Activated CD4-positive, alpha-beta memory T cell treated with anti-CD3 and anti-CD28 coated beads for 36 hours (primary cell): ENCODE measurements around the gene FGD5. TPM values are rescaled to one million over a fixed set of nuclear protein-coding genes. Genes with fewer than 3 reads are reported as not detected.
A peak's percentile ranks its signal among the peaks of the same experiment; 100 is the strongest.

Source experiments
- CTCF ChIA-PET: fragments of 350-600 bp; sonication (Branson Sonifier 250); formaldehyde crosslinking; loops from one replicate; lab custom pipeline; 2021; ENCODE audit warnings: antibody characterized with exemption, inconsistent platforms; lab: Charles Lee
- POLR2A ChIA-PET: fragments of 350-600 bp; sonication (Branson Sonifier 250); formaldehyde crosslinking; loops from one replicate; lab custom pipeline; 2021; ENCODE audit warnings: antibody characterized with exemption; lab: Charles Lee
- DNase-seq: peaks from one replicate; pipeline ENCODE4 v3.0.0-alpha.2; 2020
- H3K27ac Mint-ChIP-seq: one replicate; pipeline ENCODE4 v1.8.0; 2021; ENCODE audit warnings: mixed read lengths
- H3K27me3 Mint-ChIP-seq: one replicate; pipeline ENCODE4 v1.8.0; 2021; ENCODE audit warnings: mixed read lengths
- H3K36me3 Mint-ChIP-seq: one replicate; pipeline ENCODE4 v1.8.0; 2021; ENCODE audit warnings: mixed read lengths
- H3K4me1 Mint-ChIP-seq: one replicate; pipeline ENCODE4 v1.8.0; 2021; ENCODE audit warnings: low read depth, mixed read lengths
- H3K4me3 Mint-ChIP-seq: one replicate; pipeline ENCODE4 v1.8.0; 2021; ENCODE audit warnings: mild to moderate bottlenecking, mixed read lengths
- H3K9me3 Mint-ChIP-seq: one replicate; pipeline ENCODE4 v1.8.0; 2021; ENCODE audit warnings: mixed read lengths
- intact Hi-C: fragments of 100-400 bp; cut with micrococcal nuclease; formaldehyde crosslinking; loops from one replicate; pipeline ENCODE4 v1.15.1; 2023
- total RNA-seq, 2 experiments: library from RNA; stranded (reverse); gene quantifications; one replicate each; pipeline ENCODE4 v1.2.3, GENCODE V29; 2021

Gene FGD5
- total RNA-seq, 2 experiments from 2014 or later = 0.12 TPM; not detected in 1

GRCh38 chr3:14791343-14791945, 27.3 kb upstream of the FGD5 start:
- POLR2A ChIA-PET = no interaction called here

DNA sequence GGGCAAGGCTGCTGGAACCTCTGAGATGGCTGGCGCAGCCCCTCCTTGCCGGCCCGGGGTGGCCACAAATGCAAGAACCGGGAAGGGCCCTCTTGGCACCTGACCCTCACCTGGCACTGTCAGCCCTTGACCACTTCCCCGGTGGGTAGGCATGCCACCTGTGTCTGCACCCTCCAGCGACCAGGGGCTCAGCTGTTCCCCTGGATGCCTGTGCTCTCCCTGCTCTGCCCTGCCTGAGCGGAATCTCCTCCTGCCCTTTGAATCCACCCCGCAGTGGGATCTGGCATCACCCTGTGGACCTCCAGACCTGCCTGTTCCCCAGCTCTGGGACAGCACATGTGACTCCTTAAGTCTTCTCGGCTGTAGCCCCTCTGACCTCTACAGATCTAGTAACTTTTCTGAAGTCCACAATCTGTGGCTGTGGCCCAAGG, 26.1 kb upstream of the FGD5 start:
- Mint-ChIP-seq H3K36me3 (no peaks in the 10 kb centered on the region), H3K4me1 (no peaks in the 10 kb centered on the region), H3K9me3 (no peaks in the 10 kb centered on the region), H3K4me3 (no peak overlapping the region), H3K27me3 (peaks cover 17% of the 10 kb centered on the region), H3K27ac (no peak overlapping the region)
- ChIA-PET CTCF (interaction anchor here (0.8 to 2.6 kb wide), 4 partner anchors 8 to 131 kb away, joined by 3 to 36 read pairs (median 5); no protein-coding TSS in a partner anchor), POLR2A (no interaction called here)
- no peak for DNase-seq
- intact Hi-C loops = no loop called here

More at GRCh38 chr3:14791343-14791945, 27.3 kb upstream of the FGD5 start:
- no peak overlapping the region for H3K4me3 Mint-ChIP-seq
- H3K4me1 Mint-ChIP-seq = no peaks in the 10 kb centered on the region
- peaks cover 18% of the 10 kb centered on the region for H3K27me3 Mint-ChIP-seq
- H3K9me3 Mint-ChIP-seq = no peaks in the 10 kb centered on the region
- H3K27ac Mint-ChIP-seq = no peak overlapping the region
- H3K36me3 Mint-ChIP-seq = no peaks in the 10 kb centered on the region
- intact Hi-C loops = loop anchor here (1.0 kb wide), 1 partner anchor 130 kb away; no protein-coding TSS in a partner anchor
- peak; percentile 72 for DNase-seq
- CTCF ChIA-PET = interaction anchor here (1.4 to 2.6 kb wide), 3 partner anchors 10 to 130 kb away, joined by 6 to 36 read pairs (median 13); no protein-coding TSS in a partner anchor

GRCh38 chr3:14793126-14793857, 25.5 kb upstream of the FGD5 start:
- Mint-ChIP-seq H3K4me1 (no peaks in the 10 kb centered on the region), H3K27me3 (peaks cover 13% of the 10 kb centered on the region), H3K27ac (no peak overlapping the region), H3K36me3 (no peaks in the 10 kb centered on the region), H3K9me3 (no peaks in the 10 kb centered on the region), H3K4me3 (no peak overlapping the region)
- ChIA-PET POLR2A (no interaction called here), CTCF (interaction anchor here (0.9 to 1.5 kb wide), 2 partner anchors 128 to 130 kb away, joined by 4 to 6 read pairs; no protein-coding TSS in a partner anchor)
- no peak for DNase-seq
- intact Hi-C loops = no loop called here

- no peak overlapping the region for H3K4me3 Mint-ChIP-seq
- intact Hi-C loops = no loop called here
- H3K9me3 Mint-ChIP-seq = no peaks in the 10 kb centered on the region
- DNase-seq = no peak
- POLR2A ChIA-PET = no interaction called here
- H3K4me1 Mint-ChIP-seq = no peaks in the 10 kb centered on the region
- CTCF ChIA-PET = interaction anchor here (0.9 to 1.5 kb wide), 2 partner anchors 128 to 130 kb away, joined by 4 to 6 read pairs; no protein-coding TSS in a partner anchor
- H3K36me3 Mint-ChIP-seq = no peaks in the 10 kb centered on the region
- peaks cover 13% of the 10 kb centered on the region for H3K27me3 Mint-ChIP-seq
- no peak overlapping the region for H3K27ac Mint-ChIP-seq
Measured at GRCh38 chr3:14793858-14794234, 24.9 kb upstream of the FGD5 start.

DNA sequence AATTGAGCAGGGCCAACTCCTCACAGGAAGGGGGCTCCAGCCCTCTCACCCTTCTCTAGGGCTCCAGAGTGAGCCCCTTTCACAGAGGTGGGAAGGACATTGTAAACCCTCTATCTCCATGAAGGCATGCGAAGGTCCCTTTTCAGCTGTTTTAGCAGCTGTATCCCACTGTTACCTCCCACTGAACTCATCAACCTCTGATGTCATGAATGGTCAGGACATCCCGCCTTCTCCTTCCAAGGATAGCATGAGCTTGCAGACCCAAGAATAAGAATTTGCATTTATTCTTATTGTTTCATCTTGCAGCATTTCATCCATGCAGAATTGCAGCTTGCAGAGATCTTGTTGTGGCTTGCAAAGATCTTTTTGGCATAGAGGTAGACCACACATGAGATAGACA, 24.3 kb upstream of the FGD5 start:
- Mint-ChIP-seq H3K27me3 (peaks cover 11% of the 10 kb centered on the region), H3K4me1 (no peaks in the 10 kb centered on the region), H3K4me3 (no peak overlapping the region), H3K9me3 (no peaks in the 10 kb centered on the region), H3K36me3 (no peaks in the 10 kb centered on the region), H3K27ac (no peak overlapping the region)
- POLR2A ChIA-PET = no interaction called here
- CTCF ChIA-PET = no interaction called here
- no peak for DNase-seq
- intact Hi-C loops = no loop called here

DNA sequence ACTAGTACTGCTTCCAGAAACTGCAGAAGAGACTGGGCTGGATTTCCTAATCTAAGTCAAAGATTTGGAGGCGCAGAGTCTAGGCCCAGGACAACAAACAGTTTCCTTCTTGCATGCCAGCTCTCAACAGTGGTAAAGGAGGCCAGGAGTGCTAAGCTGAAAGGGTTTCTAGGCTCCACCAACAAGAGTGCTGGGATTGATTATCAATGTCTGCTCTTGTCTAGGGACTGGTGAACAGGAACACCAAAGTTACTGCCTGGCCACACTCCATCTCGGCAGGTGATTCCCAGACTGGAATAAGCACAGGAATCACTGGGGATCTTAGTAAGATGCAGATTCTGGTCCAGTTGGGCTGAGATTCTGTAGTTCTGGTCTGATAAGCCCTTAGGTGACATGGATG, 22.8 kb upstream of the FGD5 start:
- Mint-ChIP-seq H3K4me3 (no peak overlapping the region), H3K36me3 (no peaks in the 10 kb centered on the region), H3K9me3 (no peaks in the 10 kb centered on the region), H3K27me3 (peaks cover 5% of the 10 kb centered on the region), H3K4me1 (no peaks in the 10 kb centered on the region), H3K27ac (no peak overlapping the region)
- intact Hi-C loops = no loop called here
- DNase-seq = no peak
- CTCF ChIA-PET = interaction anchor here (1.2 kb wide), 1 partner anchor 125 kb away, joined by 6 read pairs; no protein-coding TSS in a partner anchor
- POLR2A ChIA-PET = no interaction called here

- intact Hi-C loops = no loop called here
- DNase-seq = no peak
- Mint-ChIP-seq H3K4me3 (no peak overlapping the region), H3K27ac (no peak overlapping the region), H3K36me3 (no peaks in the 10 kb centered on the region), H3K27me3 (peaks cover under 1% of the 10 kb centered on the region), H3K9me3 (no peaks in the 10 kb centered on the region), H3K4me1 (no peaks in the 10 kb centered on the region)
- ChIA-PET POLR2A (no interaction called here), CTCF (interaction anchor here (1.2 kb wide), 1 partner anchor 125 kb away, joined by 6 read pairs; no protein-coding TSS in a partner anchor)
Measured at GRCh38 chr3:14796403-14797077, 22.2 kb upstream of the FGD5 start.

DNA sequence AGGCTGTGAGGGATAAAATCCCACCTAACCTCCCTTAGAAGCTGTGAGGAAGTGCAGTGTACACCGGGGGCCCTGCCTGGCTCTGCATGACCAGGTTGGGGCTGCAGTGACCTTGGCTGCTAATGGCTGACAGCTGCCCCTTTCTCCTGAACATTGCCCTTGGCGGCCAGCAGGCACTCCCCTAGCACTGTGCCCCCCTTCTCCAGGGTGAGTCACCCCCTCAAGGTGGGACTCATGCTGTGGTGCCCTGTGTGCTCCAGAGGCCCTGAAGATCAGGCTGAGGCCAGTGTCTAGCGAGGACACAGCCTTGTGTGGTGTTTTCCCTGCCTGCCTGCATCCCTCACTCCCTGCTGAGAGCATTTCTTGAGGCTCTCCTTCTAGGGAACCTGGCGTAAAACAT, 21.0 kb upstream of the FGD5 start:
- CTCF ChIA-PET = no interaction called here
- no peak overlapping the region for H3K27ac Mint-ChIP-seq

GRCh38 chr3:14798231-14798630, 20.5 kb upstream of the FGD5 start:
- no peaks in the 10 kb centered on the region for H3K36me3 Mint-ChIP-seq

More for the DNA sequence above, 21.0 kb upstream of the FGD5 start:
- intact Hi-C loops = no loop called here
- POLR2A ChIA-PET = no interaction called here
- no peak overlapping the region for H3K4me3 Mint-ChIP-seq
- no peaks in the 10 kb centered on the region for H3K27me3 Mint-ChIP-seq
- no peaks in the 10 kb centered on the region for H3K9me3 Mint-ChIP-seq
- no peaks in the 10 kb centered on the region for H3K4me1 Mint-ChIP-seq
- no peaks in the 10 kb centered on the region for H3K36me3 Mint-ChIP-seq
- no peak for DNase-seq

GRCh38 chr3:14799146-14799545, 19.6 kb upstream of the FGD5 start:
- intact Hi-C loops = no loop called here
- Mint-ChIP-seq H3K9me3 (no peaks in the 10 kb centered on the region), H3K27me3 (peaks cover 3% of the 10 kb centered on the region), H3K4me3 (no peak overlapping the region), H3K4me1 (peaks cover 2% of the 10 kb centered on the region), H3K27ac (no peak overlapping the region), H3K36me3 (no peaks in the 10 kb centered on the region)
- ChIA-PET CTCF (no interaction called here), POLR2A (no interaction called here)
- DNase-seq = no peak

More at GRCh38 chr3:14798231-14798630, 20.5 kb upstream of the FGD5 start:
- DNase-seq = no peak
- H3K27me3 Mint-ChIP-seq = peaks cover 2% of the 10 kb centered on the region
- no peak overlapping the region for H3K4me3 Mint-ChIP-seq
- ChIA-PET POLR2A (no interaction called here), CTCF (no interaction called here)
- no peaks in the 10 kb centered on the region for H3K4me1 Mint-ChIP-seq
- intact Hi-C loops = no loop called here
- H3K9me3 Mint-ChIP-seq = no peaks in the 10 kb centered on the region
- H3K27ac Mint-ChIP-seq = no peak overlapping the region

DNA sequence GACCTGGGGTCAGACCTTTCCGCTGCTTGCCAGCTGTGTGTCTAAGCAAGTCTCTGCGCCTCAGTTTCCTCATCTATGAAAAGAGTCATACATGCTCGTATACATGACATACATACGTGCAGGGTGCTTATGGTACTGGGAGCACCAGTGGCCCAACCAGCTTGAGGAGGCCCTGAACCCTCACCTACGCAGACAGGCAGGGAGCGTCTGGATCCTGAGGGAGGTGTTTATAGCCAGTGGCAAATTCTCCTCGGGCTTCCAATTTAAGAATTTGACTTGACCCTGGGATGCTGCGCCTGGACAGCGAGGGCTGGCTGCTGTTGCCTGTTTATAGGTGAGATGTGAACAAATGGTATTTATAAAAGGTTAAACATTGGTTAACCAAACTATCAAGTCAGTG, 17.7 kb upstream of the FGD5 start:
- Mint-ChIP-seq H3K27ac (no peak overlapping the region), H3K4me1 (peaks cover 8% of the 10 kb centered on the region), H3K36me3 (no peaks in the 10 kb centered on the region), H3K9me3 (no peaks in the 10 kb centered on the region), H3K27me3 (peaks cover 9% of the 10 kb centered on the region), H3K4me3 (no peak overlapping the region)
- intact Hi-C loops = no loop called here
- POLR2A ChIA-PET = no interaction called here
- CTCF ChIA-PET = no interaction called here
- DNase-seq = no peak
